Stimulated activated naive CD4-positive, alpha-beta T cell treated with Interleukin-2 at 50 U/mL for 16 hours (primary cell): ENCODE measurements around the gene MEP1A.
"Not testable (repeated sequence)": the region's sequence is repeated elsewhere in the genome, so short reads cannot be mapped to it uniquely, and the experiment has no call there.

Experiments used
- DNase-seq: peaks from one replicate; lab custom pipeline; 2025; lab: John Stamatoyannopoulos, UW

Gene MEP1A

DNA sequence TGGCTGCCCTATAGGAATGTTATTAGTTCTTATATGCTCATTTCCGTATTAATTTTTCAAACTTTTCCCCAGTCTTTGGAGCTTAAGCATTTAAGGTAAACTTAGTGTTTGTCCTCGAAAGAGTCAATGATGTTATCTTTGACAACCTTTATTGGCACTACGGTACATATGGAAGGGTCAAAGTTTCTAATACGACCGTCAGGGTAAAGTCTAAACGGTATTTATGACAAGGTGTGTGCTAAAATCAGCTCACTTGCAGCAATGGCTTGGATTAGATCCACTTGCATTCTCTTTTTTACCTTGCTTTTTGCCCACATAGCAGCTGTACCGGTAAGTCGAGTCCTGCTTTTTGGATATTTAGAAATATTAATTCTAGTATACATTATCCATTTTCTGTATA is at the start of gene MEP1A:
Gene MEP1A, plus strand, starts transcription at position 252 of the 400 bp plus-strand sequence. Its CDS starts 10 bp downstream, at position 262.
- DNase-seq = no peak

DNA sequence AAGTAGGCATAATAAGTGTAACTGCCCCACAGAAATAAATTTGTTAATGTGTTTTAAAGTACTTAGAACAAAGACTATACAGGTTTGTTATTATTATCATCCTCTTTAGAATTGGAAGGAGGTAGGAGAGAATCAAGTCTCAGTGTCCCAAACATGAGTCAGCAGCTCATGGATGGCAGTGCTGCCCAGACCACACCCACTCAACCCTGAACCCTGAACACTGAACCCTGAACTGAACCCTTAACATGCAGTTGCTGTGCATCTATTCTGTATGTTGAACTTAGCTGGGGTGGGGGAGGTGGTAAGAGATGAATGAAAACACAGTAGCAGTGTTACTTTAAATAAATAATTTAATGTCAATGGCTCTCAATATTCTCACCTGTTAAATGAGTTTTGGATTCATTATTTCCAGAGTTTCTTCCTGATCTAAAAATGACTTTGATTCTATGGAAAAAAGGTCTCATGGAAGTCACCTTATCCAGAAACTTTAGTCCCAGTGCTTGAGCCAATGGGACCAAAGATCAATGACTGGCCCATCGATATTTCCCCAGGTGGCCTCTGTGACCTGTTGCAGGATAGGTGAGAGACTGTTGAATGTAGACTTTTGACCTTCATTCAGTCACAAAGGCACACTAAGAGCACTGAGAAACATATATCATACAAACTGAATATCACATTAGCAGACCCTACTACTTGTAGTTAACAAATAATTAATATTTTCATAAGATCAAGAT is 49.6 kb upstream of the MEP1A start:
- DNase-seq = no peak

DNA sequence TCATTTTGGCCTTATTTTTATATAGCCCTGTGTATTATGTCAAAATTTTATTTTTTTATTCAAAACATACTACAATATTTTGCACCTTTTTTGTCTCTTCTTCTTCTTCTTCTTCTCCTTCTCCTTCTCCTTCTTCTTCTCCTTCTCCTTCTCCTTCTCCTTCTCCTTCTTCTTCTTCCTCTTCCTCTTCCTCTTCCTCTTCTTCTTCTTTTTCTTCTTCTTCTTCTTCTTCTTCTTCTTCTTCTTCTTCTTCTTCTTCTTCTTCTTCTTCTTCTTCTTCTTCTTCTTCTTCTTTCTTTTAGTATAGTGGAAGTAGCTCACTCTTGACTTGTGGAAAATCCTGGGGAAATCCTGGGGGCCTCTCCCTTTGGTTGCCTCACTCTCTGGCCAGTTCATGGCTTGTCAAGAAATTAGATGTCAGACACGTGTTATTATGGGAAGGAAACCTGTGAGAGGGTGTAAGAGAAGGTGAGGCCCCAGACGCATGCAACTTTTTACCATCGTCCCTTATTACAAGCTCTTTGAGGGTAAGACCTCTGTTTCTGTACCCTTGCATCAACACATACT is 48.9 kb upstream of the MEP1A start:
- DNase-seq = not testable (repeated sequence)

DNA sequence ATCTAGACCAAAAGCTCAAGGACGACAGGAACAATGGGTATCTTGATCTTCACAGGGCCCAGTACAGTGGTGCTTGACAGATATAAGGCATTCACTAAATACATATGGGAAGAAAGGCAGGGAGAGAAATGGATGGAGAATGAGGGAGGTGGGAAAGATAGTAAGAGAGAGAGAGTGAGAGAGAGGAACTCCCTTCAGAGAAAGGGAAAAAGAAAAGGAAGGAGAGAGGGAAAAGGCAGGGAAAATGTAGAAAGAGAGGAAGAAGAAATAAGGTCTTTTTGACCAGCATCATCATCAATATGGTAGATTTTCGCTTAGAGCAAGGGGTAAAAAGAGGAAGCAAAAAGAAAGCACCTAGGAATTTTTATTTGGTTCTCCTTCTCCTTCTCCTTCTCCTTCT is 47.2 kb upstream of the MEP1A start:
- no peak for DNase-seq

DNA sequence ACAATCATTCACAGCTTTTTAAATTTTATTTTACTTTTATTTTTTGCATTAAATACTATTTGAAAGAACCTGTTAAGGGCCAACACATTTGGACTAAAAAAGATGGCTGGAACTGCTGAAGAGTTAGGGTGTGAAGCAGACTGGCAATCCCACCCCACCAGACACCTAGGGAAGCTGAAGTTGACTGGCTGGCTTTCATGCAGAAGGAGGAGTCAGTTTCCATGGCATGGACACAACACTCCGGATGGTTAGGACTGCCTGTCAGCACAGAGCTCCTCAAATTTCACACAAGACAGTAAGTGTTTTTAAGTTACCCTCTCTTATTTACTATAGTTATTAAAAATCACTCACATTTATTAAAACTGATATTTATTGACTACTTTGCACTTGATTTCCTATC is 46.5 kb upstream of the MEP1A start, which contains the start of gene ANKRD66:
Gene ANKRD66, plus strand, starts transcription at position 238 of the 400 bp plus-strand sequence. CDS start 5,016 bp downstream, outside the sequence.
- DNase-seq = no peak

DNA sequence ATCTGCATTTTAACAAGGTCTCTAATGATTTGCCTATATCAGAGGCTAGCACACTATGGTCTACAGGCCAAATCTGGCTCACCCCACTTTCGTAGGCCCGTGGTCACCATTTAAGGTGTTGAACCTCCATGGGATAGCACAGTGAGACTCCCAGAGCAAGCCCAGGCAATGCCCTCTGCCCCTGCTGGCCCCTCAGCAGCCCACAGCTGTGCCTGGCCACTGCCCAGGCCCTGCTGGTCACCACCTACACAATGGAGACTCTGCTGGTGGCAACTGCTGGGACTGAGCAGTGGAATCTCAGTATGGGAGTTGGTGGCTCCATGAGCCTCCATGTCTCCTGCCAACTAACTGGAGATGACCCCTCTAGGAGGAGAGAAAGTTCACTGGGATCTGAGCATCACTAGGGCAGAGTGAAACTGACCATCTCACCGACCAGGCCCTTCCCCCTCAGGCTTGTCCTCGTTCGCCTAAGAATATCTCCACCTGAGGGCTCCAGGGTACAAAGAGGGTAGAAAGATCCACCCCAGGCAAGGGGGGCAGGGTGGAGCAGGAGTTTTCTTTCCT is 44.2 kb upstream of the MEP1A start:
- no peak for DNase-seq

DNA sequence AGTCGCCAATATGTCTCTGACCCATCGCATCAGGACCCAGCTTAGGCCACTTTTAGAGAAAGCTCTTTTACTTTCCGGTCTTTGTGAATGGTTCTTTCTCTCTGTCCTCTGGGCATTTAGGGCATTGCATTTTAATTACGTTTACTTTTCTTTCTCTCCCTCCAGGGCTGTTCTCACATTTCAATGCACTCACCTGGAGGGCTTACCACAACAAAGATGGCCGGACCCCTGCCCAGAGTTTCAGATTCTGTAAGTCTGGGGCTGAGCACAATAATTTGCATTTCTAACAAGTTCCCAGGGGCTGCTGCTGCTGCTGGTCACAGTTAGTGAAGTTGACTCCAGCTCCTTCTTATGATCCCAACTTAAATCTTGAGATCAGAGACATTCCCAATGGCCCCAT is 43.5 kb upstream of the MEP1A start:
- DNase-seq = no peak

DNA sequence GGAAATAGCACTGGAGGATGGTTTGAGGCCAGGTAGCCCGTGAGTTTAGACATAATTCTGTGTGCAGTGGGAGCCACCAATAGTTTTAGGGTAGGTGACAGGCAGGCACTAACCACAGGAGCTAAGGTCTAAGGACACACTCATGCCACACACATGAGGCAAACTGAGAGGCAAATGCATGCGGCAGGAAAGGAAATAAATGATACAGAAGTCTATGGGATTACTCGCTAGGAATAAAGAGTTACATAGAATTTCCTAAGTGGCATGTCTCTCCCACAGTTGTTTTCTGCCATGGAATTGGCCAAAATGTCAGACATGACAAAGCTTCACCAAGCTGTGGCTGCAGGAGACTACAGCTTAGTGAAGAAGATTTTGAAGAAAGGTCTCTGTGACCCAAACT is 41.5 kb upstream of the MEP1A start:
- no peak for DNase-seq

- no peak for DNase-seq
These were observed 37.3 kb upstream of the MEP1A start for GRCh38 chr6:46755865-46756264.

GRCh38 chr6:46756469-46757213 is 36.5 kb upstream of the MEP1A start:
- DNase-seq = no peak

- no peak for DNase-seq
These were observed 36.0 kb upstream of the MEP1A start for GRCh38 chr6:46757214-46757596.

DNA sequence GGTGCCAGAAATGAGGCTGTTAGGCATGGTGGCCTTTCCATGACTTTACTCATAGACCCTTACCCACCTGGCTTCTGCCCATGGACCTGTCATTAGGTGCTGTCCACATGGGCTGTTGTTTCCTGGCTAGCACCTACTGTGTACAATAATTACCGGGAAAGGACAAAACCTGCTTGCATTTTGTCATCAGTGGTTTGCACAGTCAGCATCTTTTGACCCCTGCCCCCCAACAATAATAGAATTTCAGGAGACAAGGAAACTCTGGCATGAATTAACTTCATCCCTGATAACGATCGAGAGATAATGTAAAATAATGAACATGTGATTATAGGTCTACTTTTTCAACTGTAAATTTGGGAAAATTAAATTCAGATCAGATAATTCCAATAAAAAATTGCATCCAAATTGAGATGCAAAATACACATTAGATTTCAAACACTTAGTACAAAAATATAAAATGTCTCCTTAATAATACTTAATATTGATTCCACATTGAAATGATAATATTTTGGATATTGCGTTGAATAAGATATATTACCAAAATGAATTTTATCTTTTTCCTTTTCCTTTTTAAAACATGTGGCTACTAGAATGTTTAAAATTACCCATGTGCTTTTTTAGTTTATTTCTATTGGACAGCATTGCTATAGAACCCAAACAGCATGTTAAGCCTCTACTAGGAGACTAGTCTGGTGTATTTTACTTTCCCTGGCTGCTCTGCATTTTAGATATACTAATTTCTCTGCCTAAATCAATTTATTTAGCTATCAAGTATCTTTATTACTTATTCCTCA is 34.0 kb upstream of the MEP1A start:
- no peak for DNase-seq

- no peak for DNase-seq
These were observed 32.3 kb upstream of the MEP1A start for GRCh38 chr6:46760925-46761324.

GRCh38 chr6:46763466-46763865 is 29.7 kb upstream of the MEP1A start:
- DNase-seq = no peak

- not testable (repeated sequence) for DNase-seq
These were observed 28.9 kb upstream of the MEP1A start for GRCh38 chr6:46764280-46764679.

DNA sequence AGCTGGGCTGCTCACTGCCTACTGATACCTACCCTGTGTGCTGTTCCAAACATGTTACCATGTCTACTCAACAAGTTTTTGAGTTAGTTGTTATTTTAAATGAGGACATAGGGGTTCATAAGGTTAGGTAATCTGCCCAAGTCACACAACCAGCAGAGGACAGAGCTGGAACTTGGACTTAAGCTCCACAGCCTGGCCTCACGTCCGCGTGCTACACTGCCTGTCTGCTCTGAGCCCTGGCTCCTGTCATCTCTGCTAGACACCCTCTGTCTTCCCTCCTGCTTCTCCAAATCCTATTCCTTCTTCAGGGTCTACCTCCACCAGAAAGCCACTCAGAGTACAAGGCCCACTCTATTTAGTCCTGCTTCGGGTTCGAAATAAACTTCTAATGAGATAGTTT is 28.2 kb upstream of the MEP1A start:
- DNase-seq = no peak

- DNase-seq = no peak
These were observed 21.2 kb upstream of the MEP1A start for GRCh38 chr6:46772016-46772415.

- DNase-seq = no peak
These were observed 20.4 kb upstream of the MEP1A start for GRCh38 chr6:46772762-46773161.

DNA sequence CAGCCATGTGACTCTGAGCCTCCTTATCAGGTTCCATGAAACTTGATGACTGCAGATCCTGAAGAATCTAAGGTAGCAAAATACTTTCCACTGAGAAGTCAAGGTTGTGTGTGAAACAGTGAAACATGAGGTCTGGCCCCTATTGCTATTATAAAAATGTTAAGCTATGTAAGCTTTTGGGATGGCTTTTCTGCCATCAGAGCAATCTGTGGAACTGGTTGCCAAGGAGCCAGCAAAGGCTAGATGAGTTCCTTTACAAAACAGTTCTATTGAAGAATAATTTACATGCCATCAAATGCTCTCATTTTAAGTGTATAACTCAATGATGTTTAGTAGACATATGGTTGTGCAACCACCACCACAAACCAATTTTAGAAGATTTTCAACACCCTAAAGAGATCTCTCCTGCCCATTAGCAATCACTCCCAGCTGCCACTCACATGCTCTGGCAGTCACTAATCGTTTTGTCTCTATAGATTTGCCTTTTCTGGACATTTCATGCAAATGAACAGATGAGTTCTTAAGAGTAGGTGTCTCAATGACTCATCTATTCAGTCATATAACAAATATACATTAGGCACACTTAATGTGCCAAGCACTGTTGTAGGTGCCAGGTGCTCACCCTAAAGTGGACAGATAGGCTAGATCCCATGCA is 19.9 kb upstream of the MEP1A start:
- no peak for DNase-seq

DNA sequence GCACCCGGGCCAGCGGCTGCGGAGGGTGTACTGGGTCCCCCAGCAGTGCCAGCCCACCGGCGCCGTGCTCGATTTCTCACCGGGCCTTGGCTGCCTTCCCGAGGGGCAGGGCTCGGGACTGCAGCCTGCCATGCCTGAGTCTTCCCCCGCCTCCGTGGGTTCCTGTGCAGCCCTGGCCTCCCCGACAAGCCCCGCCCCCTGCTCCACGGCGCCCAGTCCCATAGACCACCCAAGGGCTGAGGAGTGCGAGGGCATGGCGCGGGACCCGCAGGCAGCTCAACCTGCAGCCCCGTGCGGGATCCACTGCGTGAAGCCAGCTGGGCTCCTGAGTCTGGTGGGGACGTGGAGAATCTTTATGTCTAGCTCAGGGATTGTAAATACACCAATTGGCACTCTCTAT is 18.5 kb upstream of the MEP1A start:
- DNase-seq = not testable (repeated sequence)

DNA sequence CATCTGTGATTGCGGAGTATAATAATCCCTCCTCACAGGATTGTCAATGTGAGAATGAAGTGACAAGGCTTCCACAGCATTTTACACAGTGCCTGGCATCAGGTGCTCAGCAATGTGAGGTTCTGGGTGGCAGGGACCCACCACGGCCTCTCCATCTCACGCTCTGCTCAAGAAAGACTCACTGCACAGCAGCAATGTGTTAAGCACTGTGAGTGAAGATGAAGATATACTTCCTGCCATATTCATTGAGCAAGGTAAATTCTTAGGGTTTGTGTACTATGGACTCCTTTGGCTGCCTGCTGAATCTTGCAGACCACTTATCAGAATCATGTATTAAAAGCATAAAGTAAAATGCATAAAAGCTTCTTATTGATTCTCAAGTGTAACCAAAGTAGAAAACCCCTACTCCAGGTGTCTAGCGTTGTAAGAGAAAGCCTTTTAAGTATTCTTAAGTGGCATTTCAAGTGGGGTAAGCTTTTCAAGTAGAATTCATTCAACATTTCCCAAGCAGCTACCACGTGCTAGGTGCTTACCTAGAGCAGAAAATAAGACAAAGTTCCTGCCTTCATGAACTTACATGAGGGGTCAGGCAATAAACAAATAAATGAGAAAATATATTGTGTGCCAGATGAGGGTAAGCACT is 17.0 kb upstream of the MEP1A start:
- DNase-seq = no peak
